Measurements from ENCODE around the gene PRKCB.
A peak's percentile ranks its signal among the peaks of the same experiment; 100 is the strongest.
"Not testable (repeated sequence)": the region's sequence is repeated elsewhere in the genome, so short reads cannot be mapped to it uniquely, and the experiment has no call there.

Gene PRKCB

GRCh38 chr16:24145927-24146326 is 310.1 kb downstream of the PRKCB start:
- FAIRE-seq, result no peak
- DNase-seq (ENCODE audit: insufficient read length, low spot score), result no peak

GRCh38 chr16:24146518-24146917 is 310.7 kb downstream of the PRKCB start:
- DNase-seq (ENCODE audit: insufficient read length, low spot score) (no peak), FAIRE-seq (no peak)

DNA sequence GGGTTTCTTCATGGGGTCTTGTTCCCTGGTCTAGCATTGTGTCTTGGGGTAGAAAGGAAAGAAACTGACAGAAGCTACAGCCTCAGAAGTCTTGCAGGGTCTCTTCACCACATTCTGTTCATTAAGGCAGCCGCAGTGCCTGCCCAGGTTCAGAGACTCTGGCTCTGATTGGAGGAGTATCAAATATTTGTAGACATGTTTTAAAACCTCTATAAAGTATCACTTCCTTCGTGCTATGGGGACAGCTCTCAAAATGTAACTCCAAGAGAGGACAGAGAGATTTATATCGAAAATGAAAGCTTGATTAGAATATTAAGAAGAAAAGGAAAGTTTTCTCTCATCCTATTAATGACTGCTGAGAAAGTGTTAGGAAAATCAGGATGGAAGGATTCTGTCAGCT is 313.3 kb downstream of the PRKCB start:
- FAIRE-seq (no peak), DNase-seq (ENCODE audit: insufficient read length, low spot score) (no peak)

- no peak for FAIRE-seq
- DNase-seq (ENCODE audit: insufficient read length, low spot score), result no peak
Observed at GRCh38 chr16:24150282-24150681, 314.5 kb downstream of the PRKCB start.

- DNase-seq (ENCODE audit: insufficient read length, low spot score), result no peak
- FAIRE-seq, result no peak
Observed at GRCh38 chr16:24151482-24151939, 315.7 kb downstream of the PRKCB start.

DNA sequence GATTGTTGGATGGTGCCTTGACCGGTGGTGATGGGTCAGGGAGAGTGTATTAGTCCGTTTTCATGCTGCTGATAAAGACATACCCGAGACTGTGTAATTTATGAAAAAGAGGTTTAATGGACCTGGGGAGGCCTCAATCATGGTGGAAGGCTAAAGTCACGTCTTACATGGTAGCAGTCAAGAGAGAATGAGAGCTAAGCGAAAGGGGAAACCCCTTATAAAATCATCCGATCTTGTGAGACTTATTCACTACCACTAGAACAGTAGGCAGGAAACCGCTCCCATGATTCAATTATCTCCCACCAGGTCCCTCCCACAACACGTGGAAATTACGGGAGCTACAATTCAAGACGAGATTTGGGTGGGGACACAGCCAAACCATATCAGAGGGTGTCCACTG is 316.3 kb downstream of the PRKCB start:
- not testable (repeated sequence) for FAIRE-seq; DNase-seq (ENCODE audit: insufficient read length, low spot score)

DNA sequence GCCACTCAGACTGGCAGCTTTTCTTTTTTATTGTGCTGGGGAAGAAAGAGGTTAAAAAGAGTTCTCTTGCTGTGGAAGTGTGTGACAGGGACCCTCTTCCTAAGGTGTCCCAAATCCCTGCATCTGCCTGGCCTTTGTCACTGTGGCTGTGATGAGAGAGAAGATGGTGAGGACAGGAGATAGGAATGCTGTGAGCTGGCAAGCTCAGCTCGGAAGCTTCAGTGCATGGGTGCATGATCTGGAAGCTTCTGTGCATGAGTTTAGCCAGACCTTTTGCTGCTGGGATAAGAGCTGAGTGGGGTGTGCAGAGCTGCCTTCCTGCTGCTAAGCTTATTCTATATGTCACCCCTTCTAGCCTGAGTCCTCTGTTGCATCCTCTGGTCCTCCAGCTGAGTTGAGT is 317.0 kb downstream of the PRKCB start:
- DNase-seq (ENCODE audit: insufficient read length, low spot score), result no peak
- FAIRE-seq, result no peak

DNA sequence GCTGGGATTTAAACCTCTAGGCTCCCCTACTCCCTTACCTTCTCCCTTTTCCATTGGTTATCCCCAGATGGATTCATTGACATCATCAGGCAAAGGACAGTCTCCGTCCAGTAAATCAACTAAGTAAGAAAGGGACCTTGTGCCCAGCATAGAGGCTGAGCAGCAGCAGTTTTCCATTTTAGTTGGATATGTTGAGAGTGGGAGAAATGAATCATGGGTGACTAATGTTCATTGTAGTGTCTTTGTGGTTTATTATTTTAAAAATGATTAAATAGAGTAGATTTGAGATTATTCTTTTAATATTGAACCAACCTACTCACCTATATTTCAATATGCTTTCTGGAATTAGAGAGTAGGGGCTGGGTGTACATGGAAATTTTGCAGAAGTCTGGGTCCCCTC is 321.0 kb downstream of the PRKCB start:
- FAIRE-seq, result no peak
- DNase-seq (ENCODE audit: insufficient read length, low spot score), result no peak

DNA sequence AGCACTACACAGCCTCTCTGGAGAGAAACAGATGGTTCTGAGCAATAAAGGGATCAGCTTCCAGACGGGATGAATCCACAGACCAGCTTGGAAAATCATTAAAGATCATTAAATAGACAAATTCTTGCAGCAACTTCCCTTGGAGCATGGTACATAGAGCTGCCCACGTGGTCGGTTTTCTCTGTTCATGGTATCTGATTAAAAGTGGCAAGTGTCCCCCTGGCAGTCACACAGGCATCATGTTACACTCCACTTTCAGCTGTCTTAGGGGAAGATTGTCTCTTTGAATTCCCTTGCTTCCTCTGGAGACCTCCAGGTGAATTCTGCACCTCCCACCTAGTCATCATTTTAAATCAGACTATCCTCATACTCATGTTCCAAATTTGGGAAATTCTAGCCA is 328.2 kb downstream of the PRKCB start:
- no peak for FAIRE-seq
- no peak for DNase-seq (ENCODE audit: insufficient read length, low spot score)

DNA sequence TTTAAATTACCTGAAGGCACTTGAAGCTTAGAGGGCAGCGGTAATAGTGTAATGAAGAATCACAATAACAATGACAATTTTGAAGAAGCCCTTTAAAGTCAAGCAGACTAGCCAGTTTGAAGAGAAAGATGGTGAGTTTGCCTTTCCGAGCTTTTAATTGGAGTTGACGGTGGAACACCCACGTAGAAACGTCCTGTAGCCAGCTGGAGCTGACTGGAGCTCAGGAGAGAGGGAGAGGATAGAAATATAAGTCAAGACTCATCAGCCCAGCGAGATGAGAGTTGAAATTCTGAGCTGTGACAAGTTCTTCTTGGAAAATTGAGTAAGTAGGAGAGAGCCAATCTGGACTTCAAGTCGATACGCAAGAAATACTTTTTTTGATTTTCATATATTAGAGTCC is 328.6 kb downstream of the PRKCB start:
- DNase-seq (ENCODE audit: insufficient read length, low spot score) (no peak), FAIRE-seq (no peak)

DNA sequence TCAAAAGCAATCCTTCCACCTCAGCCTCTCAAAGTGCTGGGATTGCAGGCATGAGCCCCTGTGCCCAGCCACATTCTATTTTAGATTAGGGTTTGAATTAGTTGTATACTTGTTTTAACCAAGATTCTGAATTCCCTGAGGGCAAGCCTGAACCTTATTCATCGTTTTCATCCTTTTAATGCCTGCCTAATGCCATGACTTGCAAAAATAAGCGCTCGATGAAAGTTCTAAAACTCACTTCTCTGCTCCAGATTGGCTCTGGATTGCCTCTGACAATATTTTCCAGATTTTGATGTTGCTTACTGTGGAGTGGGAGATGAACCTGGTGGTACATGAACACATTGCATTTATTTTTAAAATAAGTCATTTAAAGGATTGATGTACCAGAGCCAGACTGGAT is 329.5 kb downstream of the PRKCB start:
- FAIRE-seq (no peak), DNase-seq (ENCODE audit: insufficient read length, low spot score) (no peak)

- DNase-seq (ENCODE audit: insufficient read length, low spot score) (no peak), FAIRE-seq (peak; percentile 4)
Observed at GRCh38 chr16:24166661-24167528, 331.1 kb downstream of the PRKCB start.

DNA sequence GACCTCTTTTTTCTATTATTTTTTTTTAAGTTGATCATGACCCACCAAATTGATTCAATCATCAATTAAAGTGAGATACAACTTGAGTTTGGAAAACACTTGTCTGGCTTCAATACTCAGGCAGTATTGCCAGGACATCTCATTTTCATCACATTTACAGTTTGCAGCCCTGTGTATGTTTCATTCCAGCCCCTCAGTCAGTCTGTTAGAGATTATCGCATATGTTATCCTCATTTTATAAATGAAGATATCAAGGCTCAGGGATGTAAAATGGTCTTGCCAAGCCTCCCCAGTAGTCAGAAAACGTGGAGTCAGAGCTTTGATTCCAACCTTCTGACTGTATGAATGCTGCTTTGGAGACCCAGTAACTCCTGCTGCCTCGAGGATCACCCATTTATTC is 333.1 kb downstream of the PRKCB start:
- DNase-seq (ENCODE audit: insufficient read length, low spot score), result no peak
- no peak for FAIRE-seq

- no peak for DNase-seq (ENCODE audit: insufficient read length, low spot score)
- no peak for FAIRE-seq
Observed at GRCh38 chr16:24170407-24170806, 334.6 kb downstream of the PRKCB start.

- FAIRE-seq, result no peak
Observed at GRCh38 chr16:24174504-24174903, 338.7 kb downstream of the PRKCB start.

DNA sequence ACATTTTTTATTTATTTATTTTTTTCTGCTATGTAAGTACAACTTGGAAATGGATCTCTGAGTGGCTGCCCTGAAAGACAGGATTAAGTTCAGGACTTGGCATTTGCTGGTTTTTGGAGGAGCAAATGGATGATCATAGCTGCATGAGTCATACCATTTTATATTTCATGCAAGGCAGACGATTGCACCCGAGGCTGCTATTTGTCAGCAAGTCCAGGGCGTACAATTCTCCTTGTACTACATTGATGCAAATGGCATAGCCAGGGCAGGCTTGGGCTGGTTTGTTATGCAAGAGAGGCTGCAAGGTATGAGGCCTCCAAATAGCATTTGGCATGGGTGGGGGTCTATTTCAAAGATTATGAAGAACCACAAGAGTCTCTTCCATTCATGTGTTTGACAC is 339.2 kb downstream of the PRKCB start:
- FAIRE-seq, result no peak

More at GRCh38 chr16:24174504-24174903, 338.7 kb downstream of the PRKCB start:
- no peak for DNase-seq (ENCODE audit: insufficient read length, low spot score)

GRCh38 chr16:24178496-24178895 is 342.7 kb downstream of the PRKCB start:
- FAIRE-seq, result no peak
- DNase-seq (ENCODE audit: insufficient read length, low spot score), result no peak

More for the DNA sequence above, 339.2 kb downstream of the PRKCB start:
- no peak for DNase-seq (ENCODE audit: insufficient read length, low spot score)

DNA sequence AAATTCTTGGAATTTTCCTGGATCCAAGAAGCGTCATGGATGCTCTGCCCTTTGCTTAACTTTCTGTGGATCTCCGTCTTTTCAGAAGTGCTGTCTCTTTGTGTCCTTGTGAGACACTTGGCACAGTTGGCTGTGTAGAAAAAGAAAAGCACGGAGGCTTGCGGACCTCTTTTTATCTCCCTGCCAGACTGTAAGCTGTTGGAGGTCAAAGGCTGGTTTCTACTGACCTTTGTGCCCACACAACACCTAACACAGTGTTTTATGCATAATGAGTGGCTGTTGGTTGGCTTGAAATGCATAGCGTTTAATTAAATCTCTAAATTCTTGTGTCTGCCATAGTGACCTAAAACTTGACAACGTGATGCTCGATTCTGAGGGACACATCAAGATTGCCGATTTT is 344.7 kb downstream of the PRKCB start:
- FAIRE-seq (no peak), DNase-seq (ENCODE audit: insufficient read length, low spot score) (no peak)

DNA sequence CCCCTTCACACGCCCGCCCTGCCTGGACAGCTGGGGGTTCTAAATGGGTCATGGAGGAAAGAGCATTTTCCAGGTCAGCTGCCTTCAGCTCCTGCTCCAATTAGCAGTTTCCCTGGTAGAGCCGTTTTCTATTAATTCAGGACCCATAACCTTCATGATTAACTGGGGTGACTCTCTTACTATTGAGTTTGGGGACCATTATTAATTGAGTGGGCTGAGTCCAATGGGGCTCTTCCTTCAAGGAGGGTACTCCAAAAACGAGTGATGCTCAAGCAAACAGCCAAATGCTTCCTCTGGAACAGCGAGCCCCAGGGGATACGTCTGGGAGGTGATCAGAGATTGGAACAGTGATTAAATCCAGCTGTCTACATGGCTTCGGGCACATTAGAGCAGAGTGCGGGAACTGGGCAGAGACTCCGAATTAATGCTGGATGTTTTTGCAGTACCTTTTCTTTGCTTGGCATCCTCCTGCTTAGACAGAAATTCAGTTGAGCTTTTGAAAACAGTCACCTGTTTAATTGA is 352.3 kb downstream of the PRKCB start:
- no peak for DNase-seq (ENCODE audit: insufficient read length, low spot score)
- no peak for FAIRE-seq

GRCh38 chr16:24188751-24189318 is 353.1 kb downstream of the PRKCB start:
- FAIRE-seq (no peak), DNase-seq (ENCODE audit: insufficient read length, low spot score) (no peak)

GRCh38 chr16:24189941-24190340 is 354.2 kb downstream of the PRKCB start:
- DNase-seq (ENCODE audit: insufficient read length, low spot score) (no peak), FAIRE-seq (no peak)

GRCh38 chr16:24191876-24192402 is 356.2 kb downstream of the PRKCB start:
- FAIRE-seq, result no peak
- no peak for DNase-seq (ENCODE audit: insufficient read length, low spot score)

All from GM19239 (cell line).